ENCODE results near the gene UBE2J2. TPM values are rescaled to one million over a fixed set of nuclear protein-coding genes. Genes with fewer than 3 reads are reported as not detected.

The UBE2J2 gene
- total and polyA plus RNA-seq, 2 of the 13 experiments (the other 11 are each of a cell fraction or from before 2014, with no cell fraction given) = 25.4 to 29.4 TPM

DNA sequence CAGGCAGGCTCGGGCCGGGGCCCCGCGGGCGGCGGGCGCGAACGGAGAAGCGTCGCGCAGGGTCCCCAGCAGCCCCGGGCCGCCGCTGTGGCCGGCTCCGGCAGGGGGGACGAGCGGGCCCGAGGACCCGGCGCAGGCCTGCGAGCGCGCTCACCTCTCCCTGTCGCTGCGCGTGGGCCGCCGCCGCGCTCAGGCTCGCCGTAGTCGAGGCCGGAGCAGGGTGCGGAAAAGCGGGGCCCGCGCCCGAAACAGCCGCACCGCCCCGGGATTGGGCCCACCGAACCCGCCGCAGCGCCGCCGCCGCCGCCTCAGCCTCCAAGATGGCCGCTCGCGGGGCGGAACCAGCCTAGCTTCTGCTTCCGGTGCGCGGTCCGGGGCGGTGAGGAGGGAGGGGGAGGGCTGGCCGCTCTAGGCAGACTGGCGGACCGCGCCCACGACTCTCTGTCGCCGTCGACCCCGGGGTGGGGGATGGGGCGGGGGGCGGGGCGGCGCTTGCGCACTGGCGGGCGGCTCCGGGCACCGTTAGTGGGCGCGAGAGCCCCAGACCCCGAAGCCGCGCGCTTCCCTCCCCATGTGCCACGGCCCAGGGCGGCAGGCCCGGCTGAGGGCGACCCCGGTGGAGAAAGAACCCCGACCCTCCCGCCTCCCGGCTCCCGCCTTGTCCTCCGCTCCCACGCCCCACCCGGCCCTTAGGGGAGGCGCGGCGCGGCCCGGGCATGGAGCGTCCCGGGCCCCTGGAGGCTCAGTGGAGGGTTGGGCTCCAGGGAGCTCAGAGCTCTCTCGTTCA lies at the start of gene UBE2J2 (continued):
- TF ChIP-seq, protein P1, sequence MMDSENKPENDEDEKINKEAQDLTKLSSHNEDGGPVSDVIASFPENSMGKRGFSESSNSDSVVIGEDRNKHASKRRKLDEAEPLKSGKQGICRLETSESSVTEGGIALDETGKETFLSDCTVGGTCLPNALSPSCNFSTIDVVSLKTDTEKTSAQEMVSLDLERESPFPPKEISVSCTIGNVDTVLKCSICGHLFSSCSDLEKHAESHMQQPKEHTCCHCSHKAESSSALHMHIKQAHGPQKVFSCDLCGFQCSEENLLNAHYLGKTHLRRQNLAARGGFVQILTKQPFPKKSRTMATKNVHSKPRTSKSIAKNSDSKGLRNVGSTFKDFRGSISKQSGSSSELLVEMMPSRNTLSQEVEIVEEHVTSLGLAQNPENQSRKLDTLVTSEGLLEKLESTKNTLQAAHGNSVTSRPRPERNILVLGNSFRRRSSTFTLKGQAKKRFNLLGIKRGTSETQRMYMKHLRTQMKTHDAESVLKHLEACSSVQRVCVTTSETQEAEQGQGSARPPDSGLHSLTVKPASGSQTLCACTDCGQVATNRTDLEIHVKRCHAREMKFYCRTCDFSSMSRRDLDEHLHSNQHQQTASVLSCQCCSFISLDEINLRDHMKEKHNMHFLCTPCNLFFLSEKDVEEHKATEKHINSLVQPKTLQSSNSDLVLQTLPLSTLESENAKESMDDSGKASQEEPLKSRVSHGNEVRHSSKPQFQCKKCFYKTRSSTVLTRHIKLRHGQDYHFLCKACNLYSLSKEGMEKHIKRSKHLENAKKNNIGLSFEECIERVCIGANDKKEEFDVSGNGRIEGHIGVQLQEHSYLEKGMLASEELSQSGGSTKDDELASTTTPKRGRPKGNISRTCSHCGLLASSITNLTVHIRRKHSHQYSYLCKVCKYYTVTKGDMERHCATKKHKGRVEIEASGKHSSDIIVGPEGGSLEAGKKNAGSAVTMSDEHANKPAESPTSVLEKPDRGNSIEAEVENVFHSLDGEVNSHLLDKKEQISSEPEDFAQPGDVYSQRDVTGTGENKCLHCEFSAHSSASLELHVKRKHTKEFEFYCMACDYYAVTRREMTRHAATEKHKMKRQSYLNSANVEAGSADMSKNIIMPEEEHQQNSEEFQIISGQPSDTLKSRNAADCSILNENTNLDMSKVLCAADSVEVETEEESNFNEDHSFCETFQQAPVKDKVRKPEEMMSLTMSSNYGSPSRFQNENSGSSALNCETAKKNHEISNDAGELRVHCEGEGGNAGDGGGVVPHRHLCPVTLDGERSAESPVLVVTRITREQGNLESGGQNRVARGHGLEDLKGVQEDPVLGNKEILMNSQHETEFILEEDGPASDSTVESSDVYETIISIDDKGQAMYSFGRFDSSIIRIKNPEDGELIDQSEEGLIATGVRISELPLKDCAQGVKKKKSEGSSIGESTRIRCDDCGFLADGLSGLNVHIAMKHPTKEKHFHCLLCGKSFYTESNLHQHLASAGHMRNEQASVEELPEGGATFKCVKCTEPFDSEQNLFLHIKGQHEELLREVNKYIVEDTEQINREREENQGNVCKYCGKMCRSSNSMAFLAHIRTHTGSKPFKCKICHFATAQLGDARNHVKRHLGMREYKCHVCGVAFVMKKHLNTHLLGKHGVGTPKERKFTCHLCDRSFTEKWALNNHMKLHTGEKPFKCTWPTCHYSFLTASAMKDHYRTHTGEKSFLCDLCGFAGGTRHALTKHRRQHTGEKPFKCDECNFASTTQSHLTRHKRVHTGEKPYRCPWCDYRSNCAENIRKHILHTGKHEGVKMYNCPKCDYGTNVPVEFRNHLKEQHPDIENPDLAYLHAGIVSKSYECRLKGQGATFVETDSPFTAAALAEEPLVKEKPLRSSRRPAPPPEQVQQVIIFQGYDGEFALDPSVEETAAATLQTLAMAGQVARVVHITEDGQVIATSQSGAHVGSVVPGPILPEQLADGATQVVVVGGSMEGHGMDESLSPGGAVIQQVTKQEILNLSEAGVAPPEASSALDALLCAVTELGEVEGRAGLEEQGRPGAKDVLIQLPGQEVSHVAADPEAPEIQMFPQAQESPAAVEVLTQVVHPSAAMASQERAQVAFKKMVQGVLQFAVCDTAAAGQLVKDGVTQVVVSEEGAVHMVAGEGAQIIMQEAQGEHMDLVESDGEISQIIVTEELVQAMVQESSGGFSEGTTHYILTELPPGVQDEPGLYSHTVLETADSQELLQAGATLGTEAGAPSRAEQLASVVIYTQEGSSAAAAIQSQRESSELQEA (CRISPR knock-in tag; IDR thresholded peaks at IDR 0.05; ENCODE audit: not compliant biosample characterization) = peak; percentile 44
- TF ChIP-seq ZC3H4 (CRISPR knock-in tag; IDR thresholded peaks at IDR 0.05; ENCODE audit: borderline replicate concordance) = no peak
- TF ChIP-seq, protein P2, sequence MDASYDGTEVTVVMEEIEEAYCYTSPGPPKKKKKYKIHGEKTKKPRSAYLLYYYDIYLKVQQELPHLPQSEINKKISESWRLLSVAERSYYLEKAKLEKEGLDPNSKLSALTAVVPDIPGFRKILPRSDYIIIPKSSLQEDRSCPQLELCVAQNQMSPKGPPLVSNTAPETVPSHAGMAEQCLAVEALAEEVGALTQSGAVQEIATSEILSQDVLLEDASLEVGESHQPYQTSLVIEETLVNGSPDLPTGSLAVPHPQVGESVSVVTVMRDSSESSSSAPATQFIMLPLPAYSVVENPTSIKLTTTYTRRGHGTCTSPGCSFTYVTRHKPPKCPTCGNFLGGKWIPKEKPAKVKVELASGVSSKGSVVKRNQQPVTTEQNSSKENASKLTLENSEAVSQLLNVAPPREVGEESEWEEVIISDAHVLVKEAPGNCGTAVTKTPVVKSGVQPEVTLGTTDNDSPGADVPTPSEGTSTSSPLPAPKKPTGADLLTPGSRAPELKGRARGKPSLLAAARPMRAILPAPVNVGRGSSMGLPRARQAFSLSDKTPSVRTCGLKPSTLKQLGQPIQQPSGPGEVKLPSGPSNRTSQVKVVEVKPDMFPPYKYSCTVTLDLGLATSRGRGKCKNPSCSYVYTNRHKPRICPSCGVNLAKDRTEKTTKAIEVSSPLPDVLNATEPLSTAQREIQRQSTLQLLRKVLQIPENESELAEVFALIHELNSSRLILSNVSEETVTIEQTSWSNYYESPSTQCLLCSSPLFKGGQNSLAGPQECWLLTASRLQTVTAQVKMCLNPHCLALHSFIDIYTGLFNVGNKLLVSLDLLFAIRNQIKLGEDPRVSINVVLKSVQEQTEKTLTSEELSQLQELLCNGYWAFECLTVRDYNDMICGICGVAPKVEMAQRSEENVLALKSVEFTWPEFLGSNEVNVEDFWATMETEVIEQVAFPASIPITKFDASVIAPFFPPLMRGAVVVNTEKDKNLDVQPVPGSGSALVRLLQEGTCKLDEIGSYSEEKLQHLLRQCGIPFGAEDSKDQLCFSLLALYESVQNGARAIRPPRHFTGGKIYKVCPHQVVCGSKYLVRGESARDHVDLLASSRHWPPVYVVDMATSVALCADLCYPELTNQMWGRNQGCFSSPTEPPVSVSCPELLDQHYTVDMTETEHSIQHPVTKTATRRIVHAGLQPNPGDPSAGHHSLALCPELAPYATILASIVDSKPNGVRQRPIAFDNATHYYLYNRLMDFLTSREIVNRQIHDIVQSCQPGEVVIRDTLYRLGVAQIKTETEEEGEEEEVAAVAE (CRISPR knock-in tag; IDR thresholded peaks at IDR 0.05; ENCODE audit: borderline replicate concordance) = peak; percentile 71; the same call in 1 of the 2 replicates
- no peak for TF ChIP-seq SSRP1 (CRISPR knock-in tag; IDR thresholded peaks at IDR 0.05)
- TF ChIP-seq GATAD1 (CRISPR knock-in tag; IDR thresholded peaks at IDR 0.05) = peak; percentile 88
- TF ChIP-seq MEIS1 (CRISPR knock-in tag; IDR thresholded peaks at IDR 0.05; ENCODE audit: borderline replicate concordance) = peak; percentile 63
- TF ChIP-seq KAT2B (IDR thresholded peaks at IDR 0.05; ENCODE audit: borderline replicate concordance, low read depth, low read length) = no peak
- TF ChIP-seq PHF21A (CRISPR knock-in tag; IDR thresholded peaks at IDR 0.05) = no peak
- peak; percentile 93 for TF ChIP-seq ZNF234 (CRISPR knock-in tag; conservative IDR thresholded peaks at IDR 0.05)
- peak; percentile 34; the same call in 1 of the 2 replicates for TF ChIP-seq KMT2B (CRISPR knock-in tag; IDR thresholded peaks at IDR 0.05)
- no peak for TF ChIP-seq PHB2 (IDR thresholded peaks at IDR 0.05; ENCODE audit: partially characterized antibody)
- TF ChIP-seq MXD4 (CRISPR knock-in tag; IDR thresholded peaks at IDR 0.05) = peak; percentile 73; the same call in 1 of the 2 replicates
- TF ChIP-seq, protein P3, sequence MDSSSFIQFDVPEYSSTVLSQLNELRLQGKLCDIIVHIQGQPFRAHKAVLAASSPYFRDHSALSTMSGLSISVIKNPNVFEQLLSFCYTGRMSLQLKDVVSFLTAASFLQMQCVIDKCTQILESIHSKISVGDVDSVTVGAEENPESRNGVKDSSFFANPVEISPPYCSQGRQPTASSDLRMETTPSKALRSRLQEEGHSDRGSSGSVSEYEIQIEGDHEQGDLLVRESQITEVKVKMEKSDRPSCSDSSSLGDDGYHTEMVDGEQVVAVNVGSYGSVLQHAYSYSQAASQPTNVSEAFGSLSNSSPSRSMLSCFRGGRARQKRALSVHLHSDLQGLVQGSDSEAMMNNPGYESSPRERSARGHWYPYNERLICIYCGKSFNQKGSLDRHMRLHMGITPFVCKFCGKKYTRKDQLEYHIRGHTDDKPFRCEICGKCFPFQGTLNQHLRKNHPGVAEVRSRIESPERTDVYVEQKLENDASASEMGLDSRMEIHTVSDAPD (CRISPR knock-in tag; IDR thresholded peaks at IDR 0.05) = 0 out of 2 replicates have a peak, but pooled peaks have one; percentile 46
- no peak for TF ChIP-seq RFX3 (CRISPR knock-in tag; IDR thresholded peaks at IDR 0.05)
- TF ChIP-seq SMC3 (IDR thresholded peaks at IDR 0.05; ENCODE audit: low read length) = no peak
- no peak for TF ChIP-seq TBX3 (IDR thresholded peaks at IDR 0.05; ENCODE audit: borderline replicate concordance)

Measured in HepG2 (cell line).